ENCODE results near the gene COMMD9.

DNA sequence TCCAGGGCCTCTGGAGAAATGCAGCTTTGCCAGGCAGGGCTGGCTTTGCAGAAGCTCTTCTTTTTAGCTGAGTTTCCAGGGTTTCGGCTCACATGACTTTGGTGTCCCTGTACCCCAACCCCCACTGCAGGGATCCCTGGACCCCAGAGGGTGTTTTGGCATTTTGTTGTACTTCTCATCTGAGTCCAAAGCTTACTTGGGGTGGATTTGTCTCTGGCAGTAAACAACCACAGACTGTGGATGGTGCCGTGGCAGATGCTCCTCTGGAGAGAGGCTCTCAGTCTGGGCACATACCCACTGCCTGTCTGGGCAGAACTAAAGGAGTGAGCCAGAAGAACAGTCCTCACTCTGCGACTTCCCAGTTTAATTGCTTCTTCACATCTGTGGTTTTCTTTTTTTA is 49.6 kb downstream of the COMMD9 start:
- TF ChIP-seq ZBTB1 (tag by site-specific recombination; IDR thresholded peaks at IDR 0.05) (no peak), YY1 (tag by site-specific recombination; IDR thresholded peaks at IDR 0.05) (no peak), ZNF510 (tag by site-specific recombination; IDR thresholded peaks at IDR 0.05; ENCODE audit: insufficient replicate concordance) (no peak), GFI1B (tag by site-specific recombination; IDR thresholded peaks at IDR 0.05) (no peak), SALL2 (tag by site-specific recombination; IDR thresholded peaks at IDR 0.05; ENCODE audit: borderline replicate concordance) (no peak), ZNF16 (tag by site-specific recombination; IDR thresholded peaks at IDR 0.05; ENCODE audit: low read depth) (no peak), KLF8 (tag by site-specific recombination; IDR thresholded peaks at IDR 0.05) (no peak), ZFP37 (tag by site-specific recombination; IDR thresholded peaks at IDR 0.05) (no peak), ZNF146 (tag by site-specific recombination; IDR thresholded peaks at IDR 0.05) (no peak), ZSCAN5A (tag by site-specific recombination; IDR thresholded peaks at IDR 0.05) (no peak), ZNF561 (tag by site-specific recombination; IDR thresholded peaks at IDR 0.05; ENCODE audit: borderline replicate concordance) (no peak)
- TF ChIP-seq, protein P1, sequence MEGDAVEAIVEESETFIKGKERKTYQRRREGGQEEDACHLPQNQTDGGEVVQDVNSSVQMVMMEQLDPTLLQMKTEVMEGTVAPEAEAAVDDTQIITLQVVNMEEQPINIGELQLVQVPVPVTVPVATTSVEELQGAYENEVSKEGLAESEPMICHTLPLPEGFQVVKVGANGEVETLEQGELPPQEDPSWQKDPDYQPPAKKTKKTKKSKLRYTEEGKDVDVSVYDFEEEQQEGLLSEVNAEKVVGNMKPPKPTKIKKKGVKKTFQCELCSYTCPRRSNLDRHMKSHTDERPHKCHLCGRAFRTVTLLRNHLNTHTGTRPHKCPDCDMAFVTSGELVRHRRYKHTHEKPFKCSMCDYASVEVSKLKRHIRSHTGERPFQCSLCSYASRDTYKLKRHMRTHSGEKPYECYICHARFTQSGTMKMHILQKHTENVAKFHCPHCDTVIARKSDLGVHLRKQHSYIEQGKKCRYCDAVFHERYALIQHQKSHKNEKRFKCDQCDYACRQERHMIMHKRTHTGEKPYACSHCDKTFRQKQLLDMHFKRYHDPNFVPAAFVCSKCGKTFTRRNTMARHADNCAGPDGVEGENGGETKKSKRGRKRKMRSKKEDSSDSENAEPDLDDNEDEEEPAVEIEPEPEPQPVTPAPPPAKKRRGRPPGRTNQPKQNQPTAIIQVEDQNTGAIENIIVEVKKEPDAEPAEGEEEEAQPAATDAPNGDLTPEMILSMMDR (tag by site-specific recombination; IDR thresholded peaks at IDR 0.05): no peak
